ENCODE measurements around the gene SDC1.

SDC1 gene

DNA sequence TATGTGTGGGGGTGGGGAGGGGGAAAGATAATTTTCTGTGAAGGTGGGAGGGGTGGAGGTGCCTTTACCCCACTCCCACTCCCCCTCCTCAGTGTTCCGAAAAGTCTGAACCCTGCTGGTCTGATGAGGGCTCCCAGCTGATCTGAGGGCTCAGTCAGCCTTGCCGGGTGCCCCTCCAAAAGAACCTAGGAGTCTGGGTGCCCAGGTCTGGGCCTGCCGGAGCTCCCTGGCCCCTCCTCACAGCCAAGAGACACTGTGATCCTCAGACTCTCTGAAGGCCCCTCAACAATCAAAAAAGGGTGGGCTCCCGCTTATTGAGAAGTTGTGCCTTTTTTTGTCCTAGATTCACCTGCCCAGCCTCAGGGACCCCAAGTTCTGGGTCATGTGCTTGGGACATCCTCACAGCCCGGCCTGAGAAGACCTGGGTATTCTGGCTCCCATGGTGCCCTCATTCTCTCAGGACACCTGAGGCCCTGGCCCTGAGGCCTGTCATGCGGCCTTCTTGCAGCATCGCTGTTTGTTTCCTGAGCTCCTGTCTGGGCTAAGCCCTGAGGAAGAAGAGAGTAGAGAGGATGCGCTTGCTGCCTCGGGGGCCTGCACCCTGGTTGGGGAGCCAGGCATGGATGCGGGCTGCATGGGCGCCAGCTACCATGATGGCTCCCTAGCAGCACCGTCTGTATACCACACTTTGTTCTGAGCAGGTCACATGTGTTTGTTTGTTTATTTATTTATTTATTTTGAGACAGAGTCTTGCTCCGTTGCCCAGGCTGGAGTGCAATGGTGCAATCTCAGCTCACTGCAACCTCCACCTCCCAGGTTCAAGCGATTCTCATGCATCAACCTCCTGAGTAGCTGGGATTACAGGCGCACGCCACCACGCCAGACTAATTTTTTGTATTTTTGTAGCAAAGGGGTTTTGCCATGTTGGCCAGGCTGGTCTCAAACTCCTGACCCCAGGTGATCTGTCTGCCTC is 44.0 kb downstream of the SDC1 start:
- no peak for DNase-seq

DNA sequence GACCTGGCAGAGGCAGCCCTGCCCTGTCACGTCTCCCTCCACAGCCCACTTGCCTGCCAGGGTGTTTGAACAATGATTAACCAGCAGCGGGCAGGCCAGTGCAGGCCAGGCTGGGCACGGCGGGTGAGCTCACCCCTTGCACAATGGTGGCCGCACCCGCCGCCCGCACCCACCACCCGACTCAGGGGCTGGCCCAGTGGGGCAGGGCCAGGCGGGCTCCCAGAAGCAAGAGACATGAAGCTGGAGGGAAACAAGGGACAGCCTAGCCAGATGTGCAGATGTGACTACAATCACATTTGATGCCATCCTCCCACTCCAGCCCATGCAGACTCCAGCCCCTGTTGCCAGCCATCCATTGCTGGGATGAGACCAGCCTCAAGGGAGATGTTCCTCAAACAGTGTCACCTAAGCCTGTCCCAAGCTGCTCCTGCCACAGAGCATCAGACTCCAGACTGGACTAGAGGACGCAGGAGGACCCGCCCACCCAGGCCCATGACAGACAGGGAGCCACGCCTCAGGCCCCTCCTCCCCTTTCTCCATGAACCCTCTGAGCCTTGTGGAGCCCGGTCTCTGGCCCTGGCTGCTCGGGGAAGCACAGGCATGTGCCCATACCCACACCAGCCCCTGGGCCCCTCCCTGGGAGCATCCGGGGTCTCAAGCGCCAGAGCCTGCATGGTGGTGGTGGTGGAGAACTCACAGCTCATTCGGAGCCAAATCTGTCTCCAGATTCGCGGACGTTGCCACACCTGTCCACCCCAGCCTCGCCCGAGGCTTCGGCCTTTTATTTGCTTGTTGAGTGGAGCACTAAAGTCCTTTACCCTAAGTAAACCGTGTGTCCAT is 45.0 kb downstream of the SDC1 start:
- no peak for DNase-seq

DNA sequence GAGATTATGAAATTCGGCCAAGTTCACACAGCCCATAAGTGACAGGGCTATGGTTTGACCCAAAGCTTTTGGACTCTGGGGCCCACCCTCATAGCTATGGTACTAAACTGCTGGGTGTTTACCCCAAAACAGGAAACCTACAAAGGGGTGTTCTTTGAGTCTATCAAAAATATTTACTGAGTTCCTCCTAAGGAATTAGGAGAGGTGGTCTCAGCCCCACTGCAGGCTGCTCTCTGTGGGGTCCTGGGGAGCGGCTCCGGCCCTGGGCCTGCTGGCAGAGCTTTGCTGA is 45.5 kb downstream of the SDC1 start:
- no peak for DNase-seq

DNA sequence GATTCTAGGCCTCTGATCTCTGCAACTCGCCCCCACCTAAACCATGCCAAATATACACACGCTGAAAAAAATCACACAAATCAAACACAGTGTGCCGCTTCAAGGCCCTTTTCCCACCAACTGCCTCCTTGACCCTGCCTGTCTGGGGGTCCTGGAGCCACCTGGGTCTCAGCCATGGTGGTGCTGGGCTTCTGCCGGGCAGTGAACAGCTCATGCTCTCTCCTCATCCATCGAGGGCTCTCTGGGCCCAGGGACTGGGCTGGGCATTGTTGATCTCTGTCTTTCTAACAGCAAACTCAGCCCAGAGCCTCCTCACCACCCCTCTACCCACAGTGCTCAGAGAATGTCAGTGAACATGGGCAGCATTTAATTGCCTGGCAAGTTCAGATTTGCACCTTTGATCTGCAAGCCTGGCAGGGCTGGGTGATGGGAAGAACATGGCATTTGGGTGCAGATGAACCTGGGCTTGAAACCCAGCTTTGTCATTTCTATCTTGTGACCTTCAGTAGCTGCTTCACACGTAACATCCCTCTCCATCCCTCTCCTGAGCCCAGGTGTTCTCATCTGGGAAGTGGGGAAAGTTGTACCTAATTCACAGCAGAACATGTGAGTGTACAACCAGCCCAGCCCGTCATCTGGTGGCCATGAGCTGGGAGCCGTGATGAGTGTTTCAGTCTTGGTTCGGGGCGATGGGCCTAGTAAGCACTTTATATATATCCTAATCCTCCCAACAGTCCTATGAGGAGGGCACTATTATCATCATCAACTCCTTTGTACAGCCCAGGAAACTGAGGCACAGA is 46.1 kb downstream of the SDC1 start:
- no peak for DNase-seq

DNA sequence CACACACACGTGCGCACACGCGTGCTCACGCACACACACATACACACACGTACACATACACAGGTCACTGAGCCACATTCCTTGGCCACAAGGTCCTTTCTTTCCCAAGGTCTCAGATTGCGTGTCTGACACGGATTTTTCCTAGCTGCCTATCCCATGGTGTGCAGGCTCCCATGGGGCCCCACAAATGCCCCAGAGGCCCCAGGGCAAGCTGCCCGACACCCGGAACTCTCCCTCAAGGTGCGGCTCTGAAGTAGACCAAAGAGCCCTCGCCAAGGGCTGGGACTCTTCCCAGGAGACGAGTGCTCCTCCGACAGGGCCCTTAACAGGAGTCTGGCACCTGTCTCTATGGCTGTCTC is 46.7 kb downstream of the SDC1 start:
- DNase-seq, result no peak

DNA sequence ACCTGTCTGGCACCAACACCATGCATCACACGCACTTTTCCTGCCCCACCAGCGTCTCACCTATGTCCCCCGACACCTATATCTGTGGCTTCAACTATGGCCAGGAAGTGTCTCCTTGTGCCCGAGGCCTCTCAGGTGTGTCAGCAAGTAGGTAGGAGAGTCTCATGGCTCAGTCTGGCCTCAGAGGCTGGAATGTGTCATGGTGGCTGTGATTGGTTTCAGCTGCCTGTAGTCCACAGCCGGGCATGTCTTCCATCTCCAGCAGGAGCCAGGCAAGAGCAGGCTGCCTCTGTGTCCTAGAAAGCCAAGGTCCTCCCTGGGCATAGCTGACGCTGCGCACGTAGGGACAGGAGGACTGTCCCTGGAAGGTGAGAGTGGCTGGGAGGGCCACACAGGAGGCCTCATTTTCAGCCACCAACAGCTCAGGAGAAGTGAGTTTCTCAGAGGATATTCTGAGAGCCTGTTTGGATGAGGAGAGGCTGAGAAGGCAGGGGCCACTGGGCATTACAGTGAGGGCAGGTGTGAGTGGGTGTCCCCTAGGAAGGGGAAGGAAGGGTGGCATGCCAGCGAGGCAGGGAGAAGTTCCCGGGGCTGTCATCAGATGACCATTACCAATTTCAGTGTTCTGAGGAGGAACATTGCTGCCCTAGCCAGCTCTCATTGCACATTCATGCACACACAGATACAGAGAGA is 47.2 kb downstream of the SDC1 start:
- no peak for DNase-seq

DNA sequence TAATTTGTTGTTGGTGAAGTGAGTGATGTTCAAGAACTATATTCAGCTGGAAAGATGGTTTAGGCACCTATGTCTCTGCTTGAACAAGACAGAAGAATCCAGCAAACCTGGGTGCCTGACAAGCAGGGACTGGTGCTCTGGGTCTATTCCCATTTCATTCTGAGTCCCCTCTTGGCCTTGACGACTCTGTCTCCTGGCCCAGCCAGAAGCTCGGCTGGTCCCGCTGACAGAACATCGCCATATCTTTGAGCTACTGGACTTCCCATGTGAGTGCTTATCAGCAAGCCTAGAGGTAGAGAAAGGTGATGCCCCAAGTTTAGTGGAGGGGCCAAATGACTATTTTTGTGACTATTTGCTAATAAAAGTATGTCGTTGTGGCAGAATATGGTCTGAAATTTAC is 48.2 kb downstream of the SDC1 start:
- DNase-seq, result no peak

DNA sequence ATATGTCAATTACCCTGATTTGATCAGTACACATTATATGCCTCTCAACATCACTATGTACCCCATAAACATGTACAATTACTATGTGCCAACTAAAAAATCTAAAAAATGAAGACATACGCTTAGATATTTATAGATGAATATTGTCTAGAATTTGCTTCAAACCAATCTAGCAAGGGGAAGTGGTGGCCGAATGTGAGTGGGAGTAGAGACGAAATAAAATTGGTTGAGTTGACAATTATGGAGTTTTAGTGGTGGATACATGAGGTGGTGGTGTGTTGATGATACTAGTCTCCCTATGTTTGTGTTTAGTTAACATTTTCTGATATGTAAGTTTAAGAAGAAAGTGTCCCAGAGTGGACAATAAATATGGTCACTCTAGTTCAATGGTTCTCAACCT is 49.0 kb downstream of the SDC1 start:
- DNase-seq, result no peak

DNA sequence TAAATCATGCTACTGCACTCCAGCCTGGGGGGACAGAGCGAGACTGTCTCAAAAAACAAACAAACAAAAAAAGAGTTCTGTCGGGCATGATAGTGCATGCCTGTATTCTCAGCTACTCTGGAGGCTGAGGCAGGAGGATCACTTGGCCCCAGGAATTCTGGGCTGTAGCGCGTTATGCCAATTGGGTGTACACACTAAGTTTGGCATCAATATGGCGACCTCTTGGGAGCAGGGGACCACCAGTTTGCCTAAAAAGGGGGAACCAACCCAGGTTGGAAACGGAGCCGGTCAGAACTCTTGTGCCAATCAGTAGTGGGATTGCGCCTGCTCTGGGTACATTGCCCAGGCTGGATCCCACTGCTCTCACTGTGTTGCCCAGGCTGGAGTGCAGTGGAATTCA is 49.7 kb downstream of the SDC1 start:
- no peak for DNase-seq

DNA sequence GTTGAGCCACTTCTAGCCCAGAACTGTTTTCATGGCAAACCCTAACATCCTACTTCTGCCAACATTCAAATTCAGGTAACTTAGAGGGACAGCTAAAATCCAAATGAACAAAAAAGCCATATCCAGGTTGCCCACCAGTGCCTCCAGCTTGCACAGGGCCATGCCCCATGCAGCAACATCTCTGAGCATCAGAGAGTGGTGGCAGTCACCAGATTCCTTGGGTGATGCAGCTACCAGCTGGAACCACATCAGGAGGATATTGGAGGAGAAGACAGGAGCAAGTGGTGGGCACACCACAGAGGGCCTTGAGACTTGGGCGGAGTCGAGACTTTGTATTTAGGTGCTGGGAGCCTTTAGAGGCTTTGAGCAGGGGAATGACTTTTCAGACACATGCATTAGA is 50.5 kb downstream of the SDC1 start:
- no peak for DNase-seq

DNA sequence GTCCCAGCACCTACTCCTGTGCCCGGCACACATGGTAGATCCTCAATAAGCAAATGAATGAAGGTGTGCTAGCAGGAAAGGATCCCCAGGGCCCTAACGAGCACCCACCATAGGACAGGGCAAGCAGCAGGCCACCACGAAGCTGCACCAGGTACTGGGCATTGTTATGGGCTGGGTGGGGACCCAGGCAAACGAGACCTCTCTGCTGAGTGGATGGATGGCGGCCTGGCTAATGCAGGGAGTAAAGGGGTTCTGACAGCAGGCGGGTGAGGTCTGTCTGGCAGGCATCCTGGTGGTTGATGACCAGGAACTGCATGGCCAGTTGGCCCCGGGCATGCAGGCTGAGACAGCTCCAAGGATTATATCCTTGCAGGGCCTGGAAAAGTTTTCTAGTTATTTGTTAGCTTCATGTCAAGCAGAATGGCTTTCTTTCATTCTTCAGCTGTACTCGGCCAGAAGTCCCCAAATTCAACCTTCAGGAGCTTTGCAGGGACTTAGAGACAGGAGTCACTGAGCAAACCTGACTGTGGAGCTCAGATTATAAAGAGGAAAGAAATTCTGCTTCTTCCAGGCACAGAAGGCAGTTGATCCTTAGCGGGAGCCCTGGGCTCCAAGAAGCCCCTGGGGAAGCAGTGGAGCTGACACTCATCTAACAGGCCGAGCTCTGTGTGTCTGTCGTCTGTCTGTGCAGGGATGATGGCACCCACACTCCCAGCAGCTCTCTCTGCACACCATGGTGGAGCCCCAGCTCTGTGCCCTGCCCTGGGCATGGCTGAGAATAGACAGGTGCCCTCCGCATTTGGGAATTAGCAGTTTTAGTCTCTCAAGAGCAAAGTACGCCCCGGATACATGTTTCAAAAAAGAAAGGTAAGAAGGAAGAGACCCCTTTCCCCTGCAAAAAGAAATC is 51.2 kb downstream of the SDC1 start:
- no peak for DNase-seq

DNA sequence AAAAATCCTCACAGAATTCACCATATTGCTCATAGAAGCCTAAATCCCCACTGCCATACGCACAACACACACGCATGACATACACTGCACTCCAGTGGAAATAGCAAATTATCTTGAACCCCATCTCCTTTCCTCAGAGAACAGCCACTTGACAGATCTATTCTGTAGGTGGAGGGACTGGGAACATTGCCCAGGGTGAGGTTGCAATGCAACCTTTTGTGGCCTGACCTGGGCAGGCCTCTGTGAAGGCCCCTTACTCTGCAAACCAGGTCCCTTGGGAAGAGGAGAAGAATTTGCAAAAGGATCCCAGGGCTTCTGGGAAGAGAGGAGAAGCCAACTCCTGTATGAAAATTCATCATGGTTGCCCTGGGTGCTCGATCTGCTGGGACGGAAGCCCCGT is 51.9 kb downstream of the SDC1 start:
- no peak for DNase-seq

DNA sequence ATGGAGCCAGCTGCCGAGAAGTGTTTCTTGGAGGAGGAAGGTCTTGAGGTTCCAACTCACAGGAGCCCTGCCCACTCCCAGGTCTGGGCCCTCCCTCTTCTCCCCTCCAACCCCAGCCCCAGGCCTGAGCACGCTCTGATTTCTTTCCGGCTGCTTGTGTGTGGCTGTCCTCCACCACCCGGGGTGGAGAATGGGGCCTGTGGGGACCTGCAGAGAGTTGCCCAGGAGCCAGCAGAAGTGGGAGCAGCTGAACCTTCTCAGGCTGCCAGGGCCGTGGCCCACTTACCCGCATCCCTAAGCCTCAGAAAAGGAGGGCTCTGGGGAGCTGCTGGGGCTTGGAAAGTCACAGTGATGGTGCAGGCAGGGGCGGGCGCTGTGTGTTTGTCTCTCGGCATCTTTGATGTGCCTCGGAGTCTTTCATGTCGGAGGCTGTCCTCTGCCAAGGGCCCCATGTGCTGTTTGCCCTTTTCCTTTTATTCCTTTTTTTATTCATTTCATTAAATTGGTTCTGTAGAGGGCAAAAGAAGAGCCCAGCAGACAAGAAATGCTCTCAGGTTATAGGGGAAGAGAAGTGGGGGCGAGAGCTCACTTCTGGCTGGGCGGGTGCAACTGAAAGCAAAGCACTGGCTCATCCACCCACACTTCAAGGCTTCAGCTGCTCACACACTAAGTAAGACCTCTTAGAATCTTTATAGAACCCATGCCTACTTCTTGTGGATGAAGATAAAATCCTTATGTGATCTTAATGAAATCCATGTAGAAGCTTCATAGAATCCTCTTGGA is 52.5 kb downstream of the SDC1 start:
- DNase-seq, result no peak

DNA sequence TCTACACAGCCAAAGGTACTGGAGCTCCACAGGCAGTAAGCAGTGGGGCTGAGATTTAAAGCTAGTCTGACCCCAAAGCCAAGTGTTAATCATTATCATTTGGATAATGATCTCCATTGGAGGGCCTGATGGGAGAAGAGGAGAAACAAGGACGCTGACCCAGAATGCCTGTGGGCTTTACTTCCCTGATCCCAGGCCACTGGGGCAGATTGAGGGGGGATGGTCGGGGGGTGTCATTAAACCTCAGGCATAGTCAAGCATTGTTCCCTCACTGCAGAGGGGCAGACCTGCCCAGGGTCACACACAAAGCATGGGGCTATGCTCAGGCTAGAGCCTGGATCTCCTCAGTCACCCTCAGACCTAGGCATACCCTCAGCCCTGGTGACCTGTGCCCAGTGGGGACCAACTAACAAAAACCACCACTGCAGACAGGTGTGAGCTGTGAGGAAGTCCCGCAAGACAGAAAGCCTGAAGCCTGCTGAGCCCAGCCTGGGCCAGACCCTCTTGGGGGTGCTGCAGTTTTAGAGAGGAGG is 53.4 kb downstream of the SDC1 start:
- no peak for DNase-seq

DNA sequence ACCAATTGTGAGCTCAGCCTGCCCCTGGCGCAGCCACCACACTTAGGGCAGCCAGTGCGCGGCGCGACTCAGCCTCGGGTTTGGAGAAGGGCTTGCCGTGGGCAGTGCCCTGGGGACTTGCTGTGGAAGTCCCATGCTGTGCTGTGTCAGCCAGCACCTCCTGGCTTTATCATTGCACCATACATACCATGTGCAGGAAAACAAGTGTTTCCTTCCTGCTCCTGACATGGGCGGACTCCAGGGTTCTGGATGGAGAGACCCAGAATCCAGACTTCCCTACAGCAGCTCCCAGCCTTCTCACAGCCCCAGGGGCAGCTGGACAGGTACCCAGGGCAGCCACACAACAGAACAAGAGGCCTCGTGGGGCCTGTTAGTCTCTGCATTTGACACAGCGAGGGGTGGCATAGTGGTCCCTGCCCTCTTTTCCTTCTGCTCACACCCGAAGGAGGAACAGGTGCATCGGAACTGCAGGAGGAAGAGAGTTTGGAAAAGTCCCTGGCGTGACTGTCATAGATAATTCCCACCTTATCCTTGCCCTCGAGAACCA is 54.2 kb downstream of the SDC1 start:
- DNase-seq, result no peak

DNA sequence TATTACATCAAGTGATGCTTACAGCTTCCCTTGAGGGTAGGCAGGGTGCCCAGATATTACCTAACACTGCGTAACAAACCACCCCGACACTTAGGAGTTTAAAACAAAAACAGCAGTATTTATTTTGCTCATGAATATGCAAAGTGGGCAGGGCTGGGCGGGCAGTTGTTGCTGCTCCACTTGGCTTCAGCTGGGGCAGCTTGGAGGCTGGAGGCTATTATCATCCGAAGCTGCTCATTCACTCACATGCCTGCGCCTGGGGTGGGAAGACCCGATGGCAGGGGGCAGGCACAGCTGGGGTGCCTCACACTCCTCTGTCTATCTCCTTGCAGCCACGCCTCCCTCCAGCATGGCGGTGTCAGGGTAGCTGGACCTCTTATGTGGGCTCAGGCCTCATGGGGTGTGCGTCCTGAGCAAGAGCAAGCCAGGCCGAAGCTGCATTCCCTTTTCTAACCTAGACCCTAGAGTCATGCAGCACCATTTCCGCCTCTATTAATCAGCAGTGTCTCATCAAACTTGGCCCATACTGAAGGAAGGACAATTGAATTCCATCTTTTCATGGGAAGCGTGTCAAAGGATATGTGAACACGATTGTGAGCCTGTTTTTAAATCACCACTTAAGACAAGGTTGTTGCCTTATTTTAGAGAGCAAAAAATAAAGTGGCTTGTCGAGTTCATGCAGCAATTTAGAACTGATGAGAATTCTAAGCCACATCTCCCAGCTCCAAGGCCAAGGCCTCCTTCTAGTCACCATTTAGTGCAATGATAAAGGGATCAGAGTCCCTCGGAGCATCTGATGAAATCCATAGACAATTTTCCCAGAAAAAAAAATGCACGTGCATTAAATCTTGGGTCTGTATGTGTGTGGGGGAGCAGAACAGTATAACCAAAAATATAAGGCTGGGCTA is 54.9 kb downstream of the SDC1 start:
- DNase-seq, result no peak

DNA sequence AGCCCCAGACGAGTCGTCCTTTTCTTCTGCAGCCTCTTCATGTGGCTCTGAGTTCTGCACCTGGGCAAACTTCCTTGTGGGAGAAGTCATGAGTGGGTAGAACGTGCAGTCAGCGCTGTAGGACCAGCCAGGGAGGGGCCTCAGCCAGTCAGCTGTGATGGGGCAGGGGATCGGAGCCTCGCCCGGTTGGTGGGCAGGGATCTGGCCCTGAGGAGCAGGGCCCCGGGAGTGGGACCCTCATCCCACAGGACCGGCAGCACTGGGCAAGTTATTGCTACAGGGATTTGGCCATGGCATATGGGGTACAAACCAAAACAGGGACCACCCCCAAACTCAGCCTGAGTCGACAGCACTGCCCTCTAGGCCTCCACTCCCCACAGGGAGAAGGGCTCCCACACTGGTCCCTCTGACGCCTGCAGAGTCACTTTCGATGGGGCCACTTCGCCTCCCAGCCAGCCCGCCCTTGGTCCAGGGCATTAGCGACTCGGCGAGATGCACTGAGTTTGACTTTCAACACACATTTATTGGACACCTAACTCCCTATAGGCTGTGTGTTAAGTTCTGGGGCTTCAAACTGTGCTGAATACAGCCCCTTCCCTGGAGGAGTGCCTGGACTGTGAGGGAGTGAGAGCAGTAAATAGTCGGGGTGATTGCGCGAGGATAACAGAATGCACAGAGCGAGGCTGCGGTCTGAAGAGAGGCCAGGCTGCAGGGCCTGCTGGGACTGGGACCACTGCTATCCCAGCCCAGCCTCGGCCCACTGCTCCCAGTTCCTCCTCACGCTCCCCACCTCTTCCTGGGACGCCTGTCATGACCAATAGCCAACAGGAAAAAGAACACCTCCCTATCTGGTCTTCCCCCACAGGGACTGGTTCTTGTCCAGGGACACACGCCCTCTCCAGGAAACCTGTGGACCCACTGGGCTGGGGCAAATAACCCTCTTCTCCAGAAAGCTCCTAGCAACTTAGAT is 55.9 kb downstream of the SDC1 start:
- no peak for DNase-seq
